GM18909 (cell line): ENCODE measurements around the gene HIVEP3.

Experiments
- ATAC-seq: cut with Tn5 transposase; IDR thresholded peaks from one replicate; pipeline ENCODE4 v1.9.1; 2021; ENCODE audit warnings: mild to moderate bottlenecking; ENCODE audit not compliant: unreplicated experiment, poor library complexity

The HIVEP3 gene

DNA sequence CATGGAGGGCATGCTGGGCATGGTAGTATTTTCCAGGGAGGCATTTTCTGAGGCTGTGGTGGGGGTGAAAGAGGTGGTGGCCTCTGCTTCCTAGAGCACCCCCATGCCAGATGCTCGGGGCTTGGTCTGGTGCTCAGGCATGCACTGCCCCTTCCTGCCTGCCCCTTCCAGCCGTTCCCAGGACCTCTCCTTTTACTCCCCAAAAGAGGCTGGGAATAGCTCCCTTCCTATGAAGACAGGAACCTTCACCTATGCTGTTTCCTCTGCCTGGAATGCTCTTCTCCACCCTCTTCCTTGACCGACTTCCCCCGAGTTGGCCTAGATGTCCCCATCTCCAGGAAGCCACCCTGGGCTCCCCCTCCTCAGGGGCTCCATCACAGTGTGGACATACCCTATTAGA, 443.4 kb downstream of the HIVEP3 start:
- ATAC-seq, result no peak

DNA sequence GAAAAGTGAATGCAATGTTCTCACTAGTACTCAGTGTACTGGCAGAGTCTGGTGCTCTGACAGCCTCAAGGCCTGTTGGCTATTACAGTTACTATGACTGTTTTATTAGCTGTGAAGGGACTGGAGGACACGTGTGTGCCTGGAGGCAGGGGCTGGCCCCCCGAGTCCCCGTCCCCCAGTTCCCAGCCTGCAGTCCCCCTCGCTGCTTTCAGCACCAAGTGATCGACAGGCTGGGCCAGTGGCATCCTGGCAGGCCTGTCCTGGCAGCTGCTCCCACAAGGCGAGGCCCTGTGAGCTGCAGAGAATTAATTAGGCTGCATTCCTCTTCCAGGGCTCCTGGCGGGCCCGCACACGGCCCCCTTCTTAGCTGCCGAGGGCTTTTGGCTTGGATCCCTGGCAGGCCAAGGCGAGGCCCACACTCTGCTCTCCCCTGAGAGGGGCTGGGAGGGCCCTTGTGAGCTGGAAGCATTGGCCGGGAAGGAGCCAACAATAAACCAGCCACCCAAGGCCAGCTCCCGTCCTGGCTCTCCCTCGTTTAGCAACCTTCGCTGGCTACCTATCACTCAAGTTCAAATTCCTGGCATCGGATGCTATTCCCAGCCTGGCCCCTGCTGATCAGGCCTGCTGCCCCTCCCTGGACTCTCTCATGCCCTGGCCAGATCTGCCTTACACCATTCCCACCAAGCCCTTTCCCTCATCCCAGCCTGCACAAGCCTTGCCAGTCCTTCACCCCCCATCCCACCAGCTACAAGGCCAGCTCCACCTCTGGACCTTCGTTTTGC, 444.0 kb downstream of the HIVEP3 start:
- ATAC-seq, result no peak

DNA sequence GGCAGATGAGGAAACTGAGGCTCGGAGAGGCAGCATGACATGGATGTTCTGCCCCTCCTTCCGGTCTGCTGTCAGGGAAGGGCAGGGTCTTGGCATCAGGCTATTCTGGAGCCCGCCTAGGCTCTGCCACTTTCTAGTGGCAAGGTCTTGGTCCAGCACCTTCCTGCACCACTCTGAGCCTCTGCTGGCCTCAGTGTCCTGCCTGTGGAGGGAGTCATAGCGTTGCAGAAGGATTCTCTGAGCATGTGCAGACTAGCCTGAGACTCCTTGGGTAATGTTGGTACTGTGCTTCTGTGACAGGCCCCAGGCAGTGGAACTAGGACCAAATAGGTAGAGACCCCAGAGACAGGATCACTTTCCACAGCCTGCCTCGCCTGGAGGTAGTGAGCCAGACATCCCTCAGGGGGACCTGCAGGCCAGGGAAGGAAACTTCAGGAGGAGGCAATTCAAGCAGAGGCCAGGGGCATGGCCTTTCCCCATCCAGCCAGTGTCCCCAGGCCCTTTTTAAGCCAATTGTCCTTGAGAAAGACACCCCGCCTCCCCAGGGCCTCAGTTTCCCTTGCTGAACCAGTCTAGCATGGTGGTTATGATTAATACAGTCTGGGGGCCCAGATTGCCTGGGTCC, 444.9 kb downstream of the HIVEP3 start:
- ATAC-seq, result no peak

DNA sequence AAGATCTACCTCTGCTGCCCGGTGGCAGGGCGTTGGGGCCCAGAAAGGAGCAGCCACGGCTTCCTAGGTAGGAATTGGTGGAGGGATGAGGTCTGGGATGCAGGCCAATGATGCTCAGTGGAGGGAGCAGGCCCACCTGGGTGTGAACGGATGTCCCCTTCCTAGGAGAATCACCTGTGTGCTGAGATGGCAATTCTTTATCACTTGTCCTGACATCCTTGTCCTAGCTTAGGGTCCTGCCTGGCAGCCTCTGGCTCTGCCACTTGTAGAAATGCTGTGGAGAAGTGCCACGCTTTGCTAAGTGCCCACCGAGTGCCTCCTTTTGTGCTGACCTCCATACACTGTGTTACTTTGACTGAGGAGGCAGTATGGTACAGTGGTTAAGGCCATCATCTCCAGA, 447.1 kb downstream of the HIVEP3 start:
- ATAC-seq, result no peak

DNA sequence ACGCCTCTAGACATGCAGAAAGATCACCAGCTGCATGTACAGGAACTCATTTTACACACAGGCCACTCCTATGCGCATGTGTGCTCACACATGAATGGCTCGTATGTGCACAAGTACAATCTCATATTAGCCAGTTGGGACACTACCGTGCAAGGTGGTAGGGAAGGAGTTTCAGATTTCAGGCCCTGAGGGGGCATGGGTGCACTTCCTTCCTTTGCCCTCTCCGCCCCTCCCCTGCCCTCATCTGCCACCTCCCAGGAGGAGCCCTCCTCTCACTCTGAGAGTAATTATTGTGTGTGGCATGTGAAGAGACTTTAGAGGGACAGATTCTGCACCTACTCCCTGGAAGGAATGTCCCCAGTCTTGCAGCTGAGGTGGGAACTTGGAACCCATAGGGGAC, 449.0 kb downstream of the HIVEP3 start:
- no peak for ATAC-seq

DNA sequence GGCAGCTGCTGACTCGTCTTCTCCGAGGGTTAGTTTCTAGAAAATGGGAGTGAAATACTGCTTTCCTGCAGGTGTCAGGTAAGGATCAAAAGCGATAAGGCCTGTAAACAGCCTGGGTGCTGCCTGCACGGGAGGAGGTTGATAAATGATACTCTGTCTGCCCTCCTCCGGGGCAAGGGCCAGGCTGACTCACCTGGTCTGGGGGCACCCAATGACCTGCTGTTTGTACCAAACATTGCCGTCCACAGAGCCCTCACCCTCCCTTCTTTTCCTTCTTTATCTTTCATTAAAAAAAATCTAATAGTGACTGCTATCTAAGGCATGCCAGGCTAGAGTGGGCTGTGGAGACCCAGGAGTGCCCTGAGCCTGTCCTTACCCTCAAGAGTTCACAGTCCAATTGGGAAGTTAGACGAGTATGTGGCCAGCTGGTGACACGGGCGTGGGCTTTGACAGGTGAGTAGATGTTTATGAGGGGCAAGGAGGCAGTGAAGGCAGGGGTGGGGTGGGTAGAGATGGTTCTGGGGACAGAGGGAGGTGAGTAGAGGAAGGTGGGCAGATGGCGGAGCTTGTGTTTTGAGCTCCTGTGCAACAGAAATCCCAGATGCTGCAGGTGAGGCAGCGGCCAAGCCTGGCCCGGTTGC, 450.5 kb downstream of the HIVEP3 start:
- ATAC-seq, result no peak

DNA sequence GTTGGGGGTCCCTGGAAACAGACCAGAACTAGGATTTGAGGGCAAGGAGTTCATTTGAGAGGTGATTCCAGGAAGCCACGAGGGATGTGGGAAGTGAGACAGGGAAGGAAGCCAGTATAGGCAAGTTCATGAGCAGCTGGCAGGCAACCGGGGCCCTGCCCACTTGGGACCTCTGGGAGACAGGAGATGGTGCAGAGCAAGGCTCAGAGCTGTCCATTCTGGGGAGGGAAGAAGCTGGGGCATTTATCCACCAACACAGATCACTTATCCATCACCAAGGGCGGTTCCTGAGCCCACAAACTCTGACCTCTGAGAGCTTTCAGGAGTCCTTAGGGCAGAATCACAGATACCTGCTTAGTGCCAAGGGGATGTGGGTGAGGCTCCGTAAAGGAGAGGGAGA, 451.0 kb downstream of the HIVEP3 start:
- ATAC-seq, result no peak

DNA sequence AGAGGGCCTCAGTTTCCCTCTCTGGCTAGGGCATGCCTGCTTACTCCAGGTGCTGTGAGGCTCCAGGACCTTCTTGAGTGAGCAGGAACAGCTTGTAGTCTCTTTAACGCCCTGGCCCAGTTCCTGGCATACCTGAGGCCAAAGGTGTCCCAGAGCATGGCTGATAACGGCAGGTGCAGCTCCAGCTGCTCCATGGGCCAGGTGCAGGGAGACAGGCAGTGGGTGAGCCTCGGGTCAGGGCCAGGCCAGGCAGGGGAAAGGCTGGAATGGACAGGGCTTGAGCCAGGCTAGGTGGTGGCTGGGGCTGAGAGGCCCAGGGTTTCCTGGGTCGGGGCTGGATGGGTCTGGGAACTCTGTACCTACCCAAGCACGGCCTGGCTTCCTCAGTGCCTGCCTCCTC, 452.6 kb downstream of the HIVEP3 start:
- no peak for ATAC-seq

DNA sequence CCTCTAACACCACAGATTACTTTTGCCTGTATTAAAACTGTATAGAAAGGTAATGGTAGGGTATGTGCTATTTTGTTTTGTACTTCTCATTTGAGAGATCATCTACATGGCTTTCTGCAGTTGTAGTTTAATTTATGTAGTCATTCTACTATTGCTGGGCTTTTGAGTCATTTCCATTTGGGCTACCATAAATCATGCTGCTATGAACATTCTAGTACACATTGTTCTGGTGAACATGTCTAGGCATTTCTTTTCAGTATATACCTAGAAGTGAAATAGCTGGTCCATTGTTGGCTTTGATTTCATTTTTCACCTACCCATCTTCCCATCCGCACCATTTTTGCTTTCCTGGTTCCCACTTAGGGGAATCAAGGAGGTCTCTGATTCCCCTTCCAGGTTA, 453.0 kb downstream of the HIVEP3 start:
- no peak for ATAC-seq

DNA sequence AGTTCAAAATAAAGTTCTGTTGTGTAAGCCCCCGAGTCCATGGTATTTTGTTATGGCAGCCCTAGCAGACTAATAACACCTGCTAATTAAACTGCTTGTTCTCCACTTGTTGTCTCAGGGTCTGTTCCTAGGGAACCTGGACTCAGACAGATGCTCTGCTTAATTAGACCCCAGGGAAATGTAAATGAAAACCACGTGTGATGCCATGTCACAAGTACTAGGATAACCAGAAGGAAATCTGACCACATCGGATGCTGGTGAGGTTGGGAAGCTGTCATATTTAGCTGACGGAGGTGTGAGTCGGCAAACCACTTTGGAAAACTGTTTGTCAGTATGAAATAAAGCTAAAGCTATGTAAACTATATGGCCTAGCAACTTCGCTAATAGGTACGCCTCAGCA, 453.8 kb downstream of the HIVEP3 start:
- ATAC-seq, result no peak

DNA sequence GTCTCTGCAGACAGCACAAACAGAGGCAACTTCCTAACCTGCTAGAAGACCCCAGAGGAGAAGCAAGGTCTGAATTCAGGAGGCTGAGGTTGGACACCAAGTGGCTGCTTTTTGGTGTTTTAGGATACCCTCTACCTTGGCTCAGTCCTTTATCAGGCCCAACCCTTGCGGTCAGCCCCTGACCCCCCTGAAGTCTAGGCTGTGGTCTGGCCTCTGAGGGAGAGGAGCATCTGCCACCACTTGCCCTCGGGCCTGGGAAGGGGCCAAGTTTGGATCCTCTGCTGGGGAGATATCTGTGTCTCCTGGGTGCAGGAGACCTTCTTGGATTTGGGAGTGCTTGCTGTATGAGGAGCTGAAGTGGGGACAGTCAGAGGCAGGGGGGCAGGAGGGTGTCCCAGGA, 455.2 kb downstream of the HIVEP3 start:
- ATAC-seq, result no peak

DNA sequence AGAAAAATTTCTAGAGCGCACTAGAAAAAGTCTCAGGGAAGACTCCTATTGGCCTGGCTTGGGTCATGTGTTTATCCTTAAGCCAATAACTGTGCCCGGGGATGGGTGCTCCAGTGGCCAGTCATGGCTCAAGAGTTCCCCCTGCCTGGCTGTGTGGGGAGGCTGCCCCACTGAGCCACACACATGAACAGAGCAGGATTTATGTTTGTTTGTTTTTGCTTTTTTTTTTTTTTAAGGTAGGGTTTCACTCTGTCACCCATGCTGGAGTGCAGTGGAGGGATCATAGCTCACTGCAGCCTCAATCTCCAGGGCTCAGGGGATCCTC, 456.1 kb downstream of the HIVEP3 start:
- no peak for ATAC-seq

DNA sequence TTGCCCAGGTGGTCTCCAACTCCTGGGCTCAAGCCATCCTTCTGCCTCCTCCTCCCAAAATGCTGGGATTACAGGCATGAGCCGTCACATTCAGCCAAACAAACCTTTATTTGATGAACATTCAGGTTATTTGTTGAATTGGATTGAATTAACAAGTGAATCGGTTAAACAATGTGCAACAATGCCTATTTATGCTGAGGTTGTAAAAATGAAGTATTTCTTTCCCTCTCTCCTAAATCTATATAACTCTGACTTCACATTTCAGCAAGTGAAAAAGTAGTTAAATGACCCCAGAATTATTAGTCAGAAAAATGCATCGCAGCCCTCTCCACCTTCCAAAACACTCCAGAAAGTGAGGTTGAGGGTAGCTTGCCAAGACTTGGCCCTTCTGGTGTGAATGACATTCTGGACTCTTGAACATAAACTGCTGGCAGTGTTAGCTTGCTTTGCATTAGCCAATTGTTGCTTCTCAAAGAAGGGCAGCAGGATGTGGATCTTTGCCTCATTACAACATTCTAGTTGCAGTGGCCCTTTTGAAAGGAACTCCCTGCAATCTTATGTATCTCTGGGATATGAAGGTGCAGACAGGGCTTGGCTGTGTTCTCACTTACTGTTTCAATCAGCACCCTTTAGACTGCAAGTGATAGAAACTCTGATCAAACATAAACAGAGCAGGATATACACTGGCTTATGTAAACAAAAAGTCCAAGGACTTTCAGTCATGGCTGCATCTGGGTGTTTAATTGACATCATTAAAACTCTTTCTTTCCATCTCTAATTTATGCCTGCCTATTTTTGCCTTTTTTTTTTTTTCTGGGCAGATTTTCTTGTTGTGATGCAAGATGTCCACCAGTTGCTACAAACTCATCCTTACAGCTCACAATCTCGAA, 456.7 kb downstream of the HIVEP3 start:
- ATAC-seq, result no peak

DNA sequence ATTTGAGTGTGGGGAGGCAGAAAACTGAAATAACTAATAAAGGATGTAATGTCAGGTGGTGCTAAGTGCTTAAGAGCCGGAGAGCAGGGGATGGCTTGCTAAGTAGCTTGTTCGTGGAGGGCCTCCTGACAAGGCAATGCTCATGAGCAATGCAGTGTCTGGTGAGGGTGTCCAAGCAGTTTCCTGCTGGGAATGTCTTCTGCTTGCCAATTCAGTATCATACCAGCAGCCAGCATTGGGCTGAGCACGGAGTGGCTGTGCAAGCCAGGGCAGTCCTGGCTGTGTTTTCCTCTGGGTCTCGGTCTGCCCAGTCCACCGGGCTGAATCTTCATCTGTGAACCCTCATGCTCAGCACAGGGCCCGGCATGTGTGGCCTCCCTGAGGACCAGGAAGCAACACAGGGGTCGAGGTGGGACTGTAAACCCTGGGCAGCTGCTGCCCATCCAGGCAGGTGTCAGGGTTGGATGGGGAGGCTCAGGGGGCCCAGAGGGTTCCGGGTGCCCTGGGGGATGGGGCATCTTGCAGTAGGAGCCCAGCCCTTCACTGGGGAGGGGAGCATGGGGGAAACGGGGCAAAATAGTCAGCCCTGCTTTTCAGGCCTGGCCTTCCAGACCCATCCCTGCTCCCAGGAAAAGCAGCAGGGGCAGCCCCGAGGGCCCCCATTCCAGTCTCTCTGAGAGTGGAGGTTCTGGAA, 461.7 kb downstream of the HIVEP3 start:
- no peak for ATAC-seq
